NCI-H1694 (cell line): Measurements from ENCODE around the gene WDSUB1.

ENCODE experiments used
- DNase-seq: peaks from one replicate; lab custom pipeline; 2025; lab: John Stamatoyannopoulos, UW

Gene WDSUB1

GRCh38 chr2:159195697-159196096, 90.8 kb downstream of the WDSUB1 start:
- no peak for DNase-seq

- no peak for DNase-seq
These were observed 92.3 kb downstream of the WDSUB1 start for GRCh38 chr2:159194241-159194640.

DNA sequence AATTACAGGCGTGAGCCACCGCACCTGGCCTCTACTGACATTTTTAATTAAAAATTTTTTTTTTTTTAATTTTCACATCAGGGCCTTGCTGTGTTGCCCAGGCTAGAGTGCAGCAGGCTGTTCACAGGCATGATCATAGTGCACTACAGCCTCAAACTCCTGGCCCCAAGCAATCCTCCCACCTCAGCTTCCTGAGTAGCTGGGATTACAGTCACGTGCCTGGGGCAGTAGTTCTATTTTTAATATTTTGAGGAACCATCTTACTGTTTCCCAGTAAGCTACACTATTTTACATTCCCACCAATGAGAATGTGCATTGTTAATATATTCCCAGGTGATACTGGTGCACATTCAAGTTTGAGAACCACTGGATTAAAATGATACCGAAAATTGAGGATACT, 92.7 kb downstream of the WDSUB1 start:
- no peak for DNase-seq

- no peak for DNase-seq
These were observed 94.1 kb downstream of the WDSUB1 start for GRCh38 chr2:159192371-159192918.

DNA sequence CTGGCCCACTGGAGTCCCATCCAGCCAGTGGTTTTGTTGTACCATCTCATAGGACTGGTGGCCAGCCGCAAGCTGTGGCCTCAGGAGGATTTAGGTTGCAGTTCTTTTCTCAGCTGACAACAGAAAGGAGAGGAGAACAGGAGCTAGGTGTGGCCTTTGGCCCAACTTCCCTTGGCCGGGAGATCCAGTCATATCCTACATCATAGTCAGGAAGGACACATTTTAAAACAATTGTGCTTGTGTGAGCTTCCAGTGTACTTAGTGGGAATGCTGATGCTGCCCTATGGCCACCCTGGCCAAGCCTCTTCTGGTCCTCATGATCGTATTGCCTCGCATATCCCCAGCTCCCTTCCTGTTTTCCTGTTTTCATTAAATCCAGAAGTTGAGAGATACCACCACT, 98.1 kb downstream of the WDSUB1 start:
- DNase-seq, result no peak

- no peak for DNase-seq
These were observed 99.4 kb downstream of the WDSUB1 start for GRCh38 chr2:159187106-159187505.

DNA sequence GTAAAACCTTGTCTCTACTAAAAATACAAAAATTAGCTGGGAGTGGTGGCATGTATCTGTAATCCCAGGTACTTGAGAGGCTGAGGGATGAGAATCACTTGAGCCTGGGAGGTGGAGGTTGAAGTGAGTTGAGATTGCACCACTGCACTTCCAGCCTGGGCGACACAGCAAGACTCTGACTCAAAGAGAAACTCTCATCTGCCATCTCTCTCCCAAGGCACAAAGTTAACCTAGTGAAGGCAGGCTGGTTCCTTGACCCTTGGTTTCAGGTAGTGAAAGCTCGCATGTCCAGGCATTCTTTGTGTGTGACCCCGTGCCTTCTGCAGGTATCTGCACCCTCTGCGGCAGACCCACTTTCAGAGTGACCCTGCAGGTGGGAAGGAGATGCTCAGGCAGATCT, 100.0 kb downstream of the WDSUB1 start:
- no peak for DNase-seq
